H1 (cell line): ENCODE data around the gene HTR4. TPM values are rescaled to one million over a fixed set of nuclear protein-coding genes. Genes with fewer than 3 reads are reported as not detected.

Experiments used
- BCL11A ChIP-seq, 2 experiments: IDR thresholded peaks; one replicate each; pipeline ENCODE4 v1.6.1; 2011; ENCODE audit warnings: low read depth in 2 of 2, low read length in 2 of 2, mild to moderate bottlenecking in 2 of 2
- HDAC6 ChIP-seq: IDR thresholded peaks from one replicate; pipeline ENCODE4 v1.7.1; 2012; ENCODE audit warnings: low read depth, mild to moderate bottlenecking, inconsistent platforms, low read length, moderate library complexity
- RNF2 ChIP-seq: fragments of 200-900, 300-1000 bp; sonication (generic); IDR thresholded peaks from 2 replicates; pipeline ENCODE4 v1.7.1; 2016; ENCODE audit warnings: borderline replicate concordance, low read depth, mild to moderate bottlenecking, antibody characterized with exemption, low read length; ENCODE audit not compliant: poor library complexity, severe bottlenecking; ENCODE audit errors: missing control alignments
- SIX5 ChIP-seq: IDR thresholded peaks from 2 replicates; pipeline ENCODE4 v1.6.1; 2011; ENCODE audit warnings: mild to moderate bottlenecking, low read depth, low read length
- polyA plus RNA-seq, 7 experiments: library from polyadenylated mRNA; depleted of rRNA in 3 of 7; stranded (reverse) in 5 of 7; unstranded in 2 of 7; fragments of >200 nt in 5 of 7; fragments of 200-250 nt in 2 of 7; gene quantifications; 1 replicate in 5 of 7; 2 replicates in 1 of 7; 4 replicates in 1 of 7; pipeline versions ENCODE4 v1.2.1 to v1.2.3, GENCODE V29; 2011 to 2013; ENCODE audit warnings: missing spikeins in 2 of 7, mixed read lengths in 2 of 7
- total RNA-seq: library from RNA; stranded (reverse); fragmentation: NEBNext Ultra II Directional; extraction: Animal tissue kit (Norgen Biotek cat#: 25700); gene quantifications from 2 replicates; pipeline ENCODE4 v1.2.1, GENCODE V29; 2021
- TF ChIP-seq, protein P1 (sequence below), 3 experiments: IDR thresholded peaks; 1 replicate in 2 of 3; 2 replicates in 1 of 3; pipeline versions ENCODE4 v1.5.1 to v1.6.1; 2011; ENCODE audit warnings: low read length in 3 of 3, mild to moderate bottlenecking in 3 of 3, inconsistent platforms in 2 of 3, low read depth in 1 of 3, moderate library complexity in 1 of 3; ENCODE audit not compliant: insufficient read depth in 1 of 3; ENCODE audit errors: control extremely low read depth in 1 of 3

Gene HTR4
- total and polyA plus RNA-seq, 2 of the 8 experiments (the other 6 are each of a cell fraction or from before 2014, with no cell fraction given) = not detected

DNA sequence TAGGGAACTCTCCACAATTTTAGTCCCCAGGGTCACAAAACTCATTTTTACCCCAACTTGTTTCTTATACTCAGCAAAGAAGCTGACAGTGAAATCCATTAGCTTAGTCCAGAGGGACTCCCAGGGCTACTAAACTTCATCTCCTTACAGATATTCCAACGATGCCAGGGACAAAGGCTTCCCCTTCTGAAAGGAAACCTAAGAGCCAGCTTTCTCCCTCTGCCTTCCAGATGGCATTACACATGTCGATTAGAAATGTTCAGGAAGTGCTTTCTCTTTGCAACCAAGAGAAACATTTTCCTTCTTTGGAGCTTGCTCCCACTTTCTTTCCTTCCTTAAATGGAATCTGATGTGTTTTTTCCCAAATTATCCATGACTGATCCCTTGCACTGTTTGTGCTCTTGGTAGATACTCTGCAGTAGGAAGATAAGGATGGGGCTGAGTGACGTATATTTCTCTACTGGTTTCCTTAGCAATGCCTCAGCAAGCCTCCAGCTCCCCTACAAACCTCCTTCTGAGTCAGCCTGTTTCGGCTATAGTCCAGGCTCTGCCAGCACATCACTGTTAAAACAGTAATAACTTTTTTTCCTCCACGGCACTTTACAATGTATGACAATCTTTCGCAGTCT, 43.0 kb upstream of the HTR4 start (continued):
- TF ChIP-seq, protein P1, sequence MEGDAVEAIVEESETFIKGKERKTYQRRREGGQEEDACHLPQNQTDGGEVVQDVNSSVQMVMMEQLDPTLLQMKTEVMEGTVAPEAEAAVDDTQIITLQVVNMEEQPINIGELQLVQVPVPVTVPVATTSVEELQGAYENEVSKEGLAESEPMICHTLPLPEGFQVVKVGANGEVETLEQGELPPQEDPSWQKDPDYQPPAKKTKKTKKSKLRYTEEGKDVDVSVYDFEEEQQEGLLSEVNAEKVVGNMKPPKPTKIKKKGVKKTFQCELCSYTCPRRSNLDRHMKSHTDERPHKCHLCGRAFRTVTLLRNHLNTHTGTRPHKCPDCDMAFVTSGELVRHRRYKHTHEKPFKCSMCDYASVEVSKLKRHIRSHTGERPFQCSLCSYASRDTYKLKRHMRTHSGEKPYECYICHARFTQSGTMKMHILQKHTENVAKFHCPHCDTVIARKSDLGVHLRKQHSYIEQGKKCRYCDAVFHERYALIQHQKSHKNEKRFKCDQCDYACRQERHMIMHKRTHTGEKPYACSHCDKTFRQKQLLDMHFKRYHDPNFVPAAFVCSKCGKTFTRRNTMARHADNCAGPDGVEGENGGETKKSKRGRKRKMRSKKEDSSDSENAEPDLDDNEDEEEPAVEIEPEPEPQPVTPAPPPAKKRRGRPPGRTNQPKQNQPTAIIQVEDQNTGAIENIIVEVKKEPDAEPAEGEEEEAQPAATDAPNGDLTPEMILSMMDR (IDR thresholded peaks at IDR 0.05; ENCODE audit: control extremely low read depth in 1 of 3, insufficient read depth in 1 of 3, low read depth in 1 of 3, low read length in 3 of 3) = no peak
- TF ChIP-seq HDAC6 (no peak), SIX5 (no peak), BCL11A (IDR thresholded peaks at IDR 0.05; ENCODE audit: low read depth in 2 of 2, low read length in 2 of 2) (no peak), RNF2 (no peak)
